Stimulated activated CD8-positive, alpha-beta memory T cell treated with anti-CD3 and anti-CD28 coated beads, Interleukin-4, amount 100 ng/mL, for 24 hours (primary cell): ENCODE results near the gene SPPL2A.
"Not testable (repeated sequence)": the region's sequence is repeated elsewhere in the genome, so short reads cannot be mapped to it uniquely, and the experiment has no call there.

Experiments used
- DNase-seq: peaks from one replicate; pipeline ENCODE4 v3.0.0-alpha.2; 2020; ENCODE audit warnings: low read depth

SPPL2A gene

GRCh38 chr15:50767332-50767861 lies 1.9 kb upstream of the SPPL2A start:
- no peak for DNase-seq

DNA sequence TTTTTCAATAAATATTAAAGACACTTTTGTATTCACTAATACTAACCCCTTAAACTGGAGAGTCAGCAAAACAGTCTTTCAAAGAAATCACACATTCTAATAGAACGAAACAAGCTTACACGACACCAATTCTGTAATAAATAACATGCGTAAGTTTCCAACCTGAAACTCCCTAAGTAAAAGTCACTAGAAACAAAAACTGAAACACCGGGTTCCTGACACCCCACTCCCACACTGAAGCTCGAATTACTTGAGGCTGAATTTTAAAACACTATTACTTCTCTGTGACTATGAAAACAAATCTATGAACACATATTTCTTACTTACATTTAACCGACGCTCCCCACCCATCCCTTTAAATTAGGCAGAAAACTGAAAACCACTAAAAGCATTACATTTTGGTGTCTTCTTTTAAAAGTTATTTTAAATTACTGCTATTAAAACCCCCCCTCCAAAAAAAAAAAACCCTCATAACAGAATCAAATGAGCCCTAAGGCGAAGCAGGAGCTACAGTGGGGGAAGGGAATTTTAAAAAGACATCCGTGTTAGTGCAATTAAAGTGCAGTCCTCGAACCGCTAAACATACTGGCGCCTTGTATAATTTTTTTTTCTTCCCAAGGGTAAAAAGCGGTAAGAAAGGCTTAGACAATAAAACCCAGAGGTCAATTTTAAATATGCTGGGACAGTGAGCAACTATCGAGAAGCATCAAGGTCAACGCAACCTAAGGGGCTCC lies 878 bp downstream of the SPPL2A start:
- no peak for DNase-seq

- no peak for DNase-seq
These were observed 6.7 kb downstream of the SPPL2A start for GRCh38 chr15:50758712-50759205.

GRCh38 chr15:50753463-50753862 lies 12.0 kb downstream of the SPPL2A start:
- DNase-seq = no peak

- DNase-seq = no peak
These were observed 14.1 kb downstream of the SPPL2A start for GRCh38 chr15:50751394-50751793.

GRCh38 chr15:50750227-50750705 lies 15.2 kb downstream of the SPPL2A start:
- DNase-seq = no peak

- DNase-seq = no peak
These were observed 18.0 kb downstream of the SPPL2A start for GRCh38 chr15:50747523-50747922.

DNA sequence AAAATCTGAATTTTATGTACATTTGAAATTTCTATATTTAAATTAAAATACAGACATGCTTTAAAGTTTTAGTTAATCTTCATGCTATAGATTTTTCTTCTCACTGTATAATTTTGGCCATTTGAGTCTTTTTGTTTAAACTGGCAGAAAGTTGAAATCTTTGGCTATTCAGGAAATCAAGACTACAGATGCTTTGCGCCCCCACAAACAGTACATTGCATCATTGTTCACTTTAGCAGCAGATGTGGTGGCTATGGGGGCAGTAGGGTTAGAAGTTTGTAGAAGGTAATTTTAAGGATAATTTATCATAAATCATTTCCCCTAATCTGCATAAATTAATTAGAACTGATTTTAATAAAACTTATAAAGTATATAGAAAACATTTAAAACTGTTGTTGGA lies 20.9 kb downstream of the SPPL2A start:
- no peak for DNase-seq

GRCh38 chr15:50740955-50741354 lies 24.6 kb downstream of the SPPL2A start:
- DNase-seq = no peak

- DNase-seq = no peak
These were observed 28.7 kb downstream of the SPPL2A start for GRCh38 chr15:50736823-50737222.

GRCh38 chr15:50735156-50735555 lies 30.4 kb downstream of the SPPL2A start:
- DNase-seq = no peak

DNA sequence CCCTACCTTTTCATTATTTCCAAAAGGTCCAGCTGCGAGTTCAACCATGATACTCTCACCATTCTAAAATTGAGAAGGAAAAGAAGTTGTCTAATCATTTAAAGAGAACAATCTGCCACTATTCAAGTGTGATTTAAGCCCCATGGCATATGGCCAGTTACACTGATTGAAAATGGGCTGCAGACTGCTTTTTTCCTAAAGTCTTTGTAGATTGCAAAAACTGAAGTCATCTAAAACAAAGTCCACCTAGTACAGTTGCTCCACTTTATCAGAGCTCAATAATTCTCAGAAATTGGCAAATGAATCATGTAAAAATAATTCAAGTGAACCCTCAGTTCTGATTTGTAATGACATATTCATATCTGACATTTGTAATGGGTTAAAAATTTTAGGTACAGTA lies 39.2 kb downstream of the SPPL2A start:
- DNase-seq = no peak

DNA sequence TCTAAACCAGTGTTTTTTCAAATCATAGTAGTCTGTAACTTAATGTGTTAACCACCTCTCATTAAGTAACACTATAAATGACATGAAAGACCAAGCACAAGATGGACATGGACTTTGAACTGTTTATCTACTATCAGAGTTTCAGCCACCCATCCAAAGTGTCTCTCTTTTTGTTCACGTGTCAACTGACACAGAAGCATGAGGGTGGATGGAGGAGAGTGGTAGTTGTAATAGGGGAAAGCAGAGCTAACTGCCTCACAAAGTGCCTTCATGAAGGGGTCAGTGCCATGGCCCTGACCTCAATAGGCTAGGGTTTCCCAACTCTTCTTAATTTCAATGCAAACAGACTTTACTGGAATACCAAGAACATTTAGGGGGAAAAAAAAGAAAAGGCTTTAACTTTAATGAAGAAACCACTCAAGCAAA lies 46.8 kb downstream of the SPPL2A start:
- DNase-seq = no peak

- no peak for DNase-seq
These were observed 53.5 kb downstream of the SPPL2A start for GRCh38 chr15:50712018-50712417.

DNA sequence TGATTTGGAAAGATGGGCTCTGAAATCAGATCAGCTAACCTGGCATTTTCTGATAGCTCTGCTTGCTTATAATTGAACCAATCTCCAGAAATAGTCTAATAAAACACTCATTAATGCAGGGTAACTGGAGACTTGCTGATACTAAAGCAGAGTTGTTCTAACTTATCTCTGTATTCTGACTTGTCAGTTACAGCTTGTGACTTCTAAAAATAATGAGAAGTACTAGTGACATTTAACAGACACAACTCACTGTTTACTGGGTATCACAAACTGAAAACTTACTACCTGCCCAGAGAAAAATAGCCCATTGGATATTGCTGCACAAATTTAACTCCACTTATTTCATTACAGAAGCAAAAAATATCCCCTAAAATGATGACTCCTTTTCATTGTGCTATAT lies 54.9 kb downstream of the SPPL2A start:
- DNase-seq = no peak

DNA sequence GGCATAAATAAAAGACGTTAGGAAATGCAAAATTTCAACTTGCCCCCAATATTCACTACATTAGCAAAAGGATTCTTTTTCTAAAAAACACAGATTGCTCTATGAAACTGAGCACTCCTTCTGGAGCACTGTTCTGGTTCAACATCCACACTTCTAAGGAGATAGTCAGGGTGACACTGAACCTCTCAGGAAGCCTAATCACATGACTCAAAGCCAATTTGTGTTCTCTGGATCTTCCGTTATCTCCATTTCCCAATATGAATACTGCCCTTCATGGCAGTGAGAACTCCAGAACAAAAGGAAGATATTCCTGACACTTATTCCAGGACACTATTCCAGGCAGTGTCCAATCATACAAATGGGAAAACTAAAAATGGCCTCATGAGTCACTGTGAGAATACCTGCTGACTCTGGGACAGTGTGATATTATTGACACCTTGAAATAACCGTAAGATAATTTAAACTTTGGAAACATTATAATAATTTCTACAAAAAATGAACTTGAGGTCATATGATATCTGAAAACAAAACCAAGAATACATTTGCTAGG lies 57.6 kb downstream of the SPPL2A start:
- DNase-seq = no peak

DNA sequence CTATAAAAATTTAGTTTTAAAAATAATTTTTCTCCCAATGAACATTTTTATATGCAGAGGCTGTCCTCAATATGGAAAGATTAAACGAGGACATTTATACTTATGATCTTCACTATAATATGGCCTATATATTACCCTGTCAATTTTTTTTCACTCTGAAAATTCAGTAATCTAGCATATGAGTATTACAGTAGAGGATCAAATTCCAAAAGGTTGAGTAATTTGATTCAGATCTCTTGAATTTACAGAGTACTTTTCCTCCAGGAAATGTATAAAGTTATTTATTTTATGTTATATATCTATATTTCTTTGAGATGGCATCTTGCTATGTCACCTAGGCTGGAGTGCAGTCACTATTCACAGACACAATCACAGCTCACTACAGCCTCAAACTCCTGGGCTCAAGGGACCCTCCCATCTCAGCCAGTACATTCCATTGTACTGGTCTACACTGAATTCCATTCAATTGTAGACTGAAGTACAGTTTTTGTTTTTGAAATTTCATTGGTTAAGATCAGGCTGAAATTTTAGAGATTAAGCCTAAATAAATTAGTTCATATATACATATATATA lies 62.7 kb downstream of the SPPL2A start:
- DNase-seq = no peak

- DNase-seq = no peak
These were observed 67.4 kb downstream of the SPPL2A start for GRCh38 chr15:50698101-50698500.

DNA sequence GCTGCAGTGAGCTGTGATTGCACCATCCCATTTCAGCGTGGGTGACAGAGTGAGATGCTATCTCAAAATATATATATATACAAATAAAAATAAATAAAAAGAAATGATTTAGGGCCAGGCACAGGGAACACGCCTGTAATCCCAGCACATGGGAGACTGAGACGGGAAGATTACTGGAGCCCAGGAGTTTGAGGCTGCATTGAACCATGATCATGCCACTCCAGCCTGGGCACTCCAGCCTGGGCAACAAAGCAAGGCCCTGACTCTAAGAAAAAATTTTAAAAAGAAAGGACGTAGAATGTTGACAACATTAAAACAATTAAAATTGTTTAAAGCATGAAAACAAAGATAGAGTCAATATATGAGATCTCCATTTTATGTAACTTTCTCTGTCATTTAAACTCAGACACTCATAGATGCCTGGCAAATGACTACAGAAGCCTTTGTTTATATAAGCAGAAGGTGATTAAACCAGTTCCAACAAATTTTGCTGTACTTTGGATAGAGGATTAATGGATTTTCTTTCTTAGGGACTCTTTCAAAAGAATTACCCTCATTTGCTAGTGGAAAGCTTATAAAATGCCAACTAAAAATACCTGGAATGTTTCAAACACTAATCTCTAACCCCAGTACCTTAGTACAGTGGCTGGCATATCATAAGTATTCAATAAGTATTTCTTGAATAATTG lies 68.3 kb downstream of the SPPL2A start:
- DNase-seq = no peak

GRCh38 chr15:50694634-50695165 lies 70.8 kb downstream of the SPPL2A start:
- DNase-seq = not testable (repeated sequence)

DNA sequence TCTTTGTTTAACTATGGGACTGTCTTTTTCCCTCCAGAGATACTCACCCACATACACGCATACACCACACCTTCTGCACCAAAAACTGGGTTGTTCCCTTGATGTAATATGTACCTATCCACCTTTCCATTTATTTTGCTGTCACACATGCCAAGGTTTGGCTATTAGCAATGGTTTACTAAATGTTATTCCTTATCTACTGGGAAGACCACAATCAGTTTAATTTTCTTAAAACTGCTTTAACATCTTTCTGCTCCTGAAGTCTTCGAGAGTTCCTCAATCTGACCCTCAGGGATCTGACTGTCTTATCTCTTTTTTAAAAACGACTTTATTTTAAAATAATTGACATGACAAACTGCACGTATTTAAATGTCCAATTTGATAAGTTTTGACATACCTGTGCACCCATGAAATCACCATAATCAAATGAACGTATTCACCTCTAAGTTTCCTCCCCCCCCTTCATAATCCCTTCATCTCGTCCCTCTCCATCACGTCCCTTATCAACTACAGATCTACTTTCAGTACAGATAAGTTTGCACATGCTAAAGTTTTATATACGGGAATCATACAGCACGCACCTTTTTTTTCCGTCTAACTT lies 78.1 kb downstream of the SPPL2A start:
- no peak for DNase-seq
